Right atrium auricular region (tissue), 2 donors: ENCODE results near the gene GPR137C. TPM values are rescaled to one million over a fixed set of nuclear protein-coding genes. Genes with fewer than 3 reads are reported as not detected.

Source experiments
- DNase-seq: peaks from one replicate; pipeline ENCODE4 v3.0.0-alpha.2; 2019; ENCODE audit warnings: low spot score
- H3K27ac ChIP-seq, 2 donors: fragments of 200-600 bp; sonication (generic); 1 replicate in 1 of 2; 2 replicates in 1 of 2; pipeline ENCODE4 v1.5.1; 2016 to 2019
- H3K27me3 ChIP-seq, 2 donors: fragments of 200-600 bp; sonication (generic); one replicate each; pipeline versions ENCODE4 v1.5.1 to v1.6.0; 2017 to 2019
- H3K36me3 ChIP-seq: fragments of 200-600 bp; sonication (generic); one replicate; pipeline ENCODE4 v1.5.1; 2016
- H3K4me1 ChIP-seq, 2 donors: fragments of 200-600 bp; sonication (generic); one replicate each; pipeline versions ENCODE4 v1.5.1 to v1.6.0; 2017 to 2019
- H3K4me3 ChIP-seq, 2 donors: fragments of 200-600 bp; sonication (generic); 1 replicate in 1 of 2; 2 replicates in 1 of 2; pipeline ENCODE4 v1.5.1; 2017 to 2019; ENCODE audit warnings: mild to moderate bottlenecking in 1 of 2, moderate library complexity in 1 of 2
- H3K9me3 ChIP-seq, 2 donors: fragments of 200-600 bp; sonication (generic); one replicate each; pipeline ENCODE4 v1.5.1; 2019
- total RNA-seq, 2 donors: library from RNA; depleted of rRNA; stranded (reverse); fragments of >200 nt; gene quantifications; one replicate each; pipeline ENCODE4 v1.1.0, GENCODE V29; 2016
- TF ChIP-seq, protein P1 (sequence below), 2 donors: fragments of 200-600 bp; sonication (generic); IDR thresholded peaks; one replicate each; pipeline ENCODE4 v1.5.1; 2019; ENCODE audit warnings: antibody characterized with exemption in 2 of 2

The GPR137C gene
- total RNA-seq, 2 donors from 2014 or later: 0.85 to 0.98 TPM

DNA sequence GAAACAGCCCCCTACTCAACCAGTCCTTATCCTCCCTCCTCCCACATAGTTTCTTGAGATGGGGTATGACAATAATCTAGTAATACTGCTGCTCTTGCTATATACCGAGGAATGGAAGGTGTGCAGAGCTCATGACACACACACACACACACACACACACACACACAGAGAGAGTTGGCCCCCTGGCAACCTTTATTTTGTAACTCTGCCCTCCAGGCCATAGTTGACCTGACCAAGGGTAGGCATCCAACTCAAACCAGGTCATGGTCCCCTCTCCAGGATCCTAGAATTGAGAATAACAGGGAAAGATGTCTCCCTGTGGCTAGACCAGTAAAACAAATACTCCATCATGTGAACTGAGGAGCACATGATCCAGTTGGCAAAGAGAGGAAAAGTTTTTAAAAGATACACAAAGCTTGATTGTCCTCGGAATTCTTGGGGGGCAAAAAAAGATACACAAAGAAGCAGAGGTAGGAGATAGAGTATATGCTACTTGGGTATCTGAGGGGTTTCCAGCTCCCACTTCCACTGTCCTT lies 131.4 kb downstream of the GPR137C start:
- Histone ChIP-seq H3K4me1 (peaks cover 0 to 15% of the 10 kb centered on the region in 2 donors), H3K9me3 (no peaks in the 10 kb centered on the region), H3K4me3 (no peak overlapping the region), H3K27me3 (no peaks in the 10 kb centered on the region), H3K27ac (no peak overlapping the region), H3K36me3 (peaks cover 14% of the 10 kb centered on the region)
- DNase-seq: no peak
- TF ChIP-seq, protein P1, sequence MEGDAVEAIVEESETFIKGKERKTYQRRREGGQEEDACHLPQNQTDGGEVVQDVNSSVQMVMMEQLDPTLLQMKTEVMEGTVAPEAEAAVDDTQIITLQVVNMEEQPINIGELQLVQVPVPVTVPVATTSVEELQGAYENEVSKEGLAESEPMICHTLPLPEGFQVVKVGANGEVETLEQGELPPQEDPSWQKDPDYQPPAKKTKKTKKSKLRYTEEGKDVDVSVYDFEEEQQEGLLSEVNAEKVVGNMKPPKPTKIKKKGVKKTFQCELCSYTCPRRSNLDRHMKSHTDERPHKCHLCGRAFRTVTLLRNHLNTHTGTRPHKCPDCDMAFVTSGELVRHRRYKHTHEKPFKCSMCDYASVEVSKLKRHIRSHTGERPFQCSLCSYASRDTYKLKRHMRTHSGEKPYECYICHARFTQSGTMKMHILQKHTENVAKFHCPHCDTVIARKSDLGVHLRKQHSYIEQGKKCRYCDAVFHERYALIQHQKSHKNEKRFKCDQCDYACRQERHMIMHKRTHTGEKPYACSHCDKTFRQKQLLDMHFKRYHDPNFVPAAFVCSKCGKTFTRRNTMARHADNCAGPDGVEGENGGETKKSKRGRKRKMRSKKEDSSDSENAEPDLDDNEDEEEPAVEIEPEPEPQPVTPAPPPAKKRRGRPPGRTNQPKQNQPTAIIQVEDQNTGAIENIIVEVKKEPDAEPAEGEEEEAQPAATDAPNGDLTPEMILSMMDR (IDR thresholded peaks at IDR 0.05): no peak

DNA sequence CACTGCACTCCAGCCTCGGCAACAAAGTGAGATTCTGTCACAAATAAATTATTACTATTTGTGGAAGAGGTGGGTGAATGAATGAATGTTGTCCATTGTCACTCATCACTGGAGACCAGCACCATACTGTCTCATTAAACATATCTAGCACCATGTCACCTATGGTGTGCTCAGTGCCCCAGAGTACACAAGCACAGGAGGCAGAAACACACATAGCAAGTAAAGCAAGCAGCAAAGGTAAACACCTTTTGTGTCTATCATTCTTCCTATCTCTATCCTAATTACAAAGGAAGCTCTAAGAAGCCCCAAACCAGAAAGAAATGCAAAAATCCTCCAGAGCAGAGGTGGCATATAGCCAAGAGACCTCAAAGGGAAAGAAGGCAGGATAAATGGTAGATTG lies 133.5 kb downstream of the GPR137C start:
- Histone ChIP-seq H3K4me1 (peaks cover 0 to 16% of the 10 kb centered on the region in 2 donors), H3K36me3 (peaks cover 10% of the 10 kb centered on the region), H3K27ac (no peak overlapping the region), H3K9me3 (no peaks in the 10 kb centered on the region), H3K27me3 (no peaks in the 10 kb centered on the region), H3K4me3 (no peak overlapping the region)
- DNase-seq: no peak
- TF ChIP-seq, protein P1 (IDR thresholded peaks at IDR 0.05): no peak

Other genes with a start within 250 kb of the GPR137C start
- gene PTGER2, start 238.5 kb upstream of the GPR137C start, total RNA-seq: 1 to 10 TPM in 1 of 2 donors, under 1 TPM in 1; 0.44 to 1.5 TPM
- gene TXNDC16, start 331 bp upstream of the GPR137C start, total RNA-seq: 1 to 10 TPM; 6.7 to 7.0 TPM
- gene ERO1A, start 142.7 kb downstream of the GPR137C start, total RNA-seq: 10 to 100 TPM; 11.3 to 12.2 TPM
- 10 to 100 TPM; 60.1 to 77.4 TPM for gene PSMC6, start 154.4 kb downstream of the GPR137C start, total RNA-seq
- 10 to 100 TPM in 1 of 2 donors, 1 to 10 TPM in 1; 8.7 to 16.0 TPM for gene STYX, start 177.3 kb downstream of the GPR137C start, total RNA-seq
- gene GNPNAT1, start 238.8 kb downstream of the GPR137C start, total RNA-seq: 1 to 10 TPM; 5.9 to 9.3 TPM